Measurements from ENCODE around the gene GLRA1.

Gene GLRA1

DNA sequence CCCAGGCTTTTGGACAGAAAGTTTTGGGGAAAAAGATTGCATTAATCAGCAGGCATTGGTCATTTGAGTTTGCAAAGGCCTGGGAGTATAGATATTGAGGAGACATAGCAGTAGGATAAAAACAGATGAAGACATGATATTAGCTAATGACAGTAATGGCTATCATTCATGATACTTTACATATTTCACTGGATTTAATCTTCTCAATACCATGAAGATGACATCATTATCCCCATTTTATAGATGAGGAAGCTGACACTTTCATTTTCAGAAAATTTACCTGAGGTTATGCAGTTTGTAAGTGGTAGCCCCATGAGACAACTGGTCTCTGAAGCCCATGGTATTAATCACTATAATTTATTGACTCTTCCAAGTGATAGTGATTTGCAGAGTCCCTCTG is 23.0 kb downstream of the GLRA1 start:
- H3K4me3 ChIP-seq (ENCODE audit: low read depth, low read length, poor library complexity, severe bottlenecking) = no peak overlapping the region

DNA sequence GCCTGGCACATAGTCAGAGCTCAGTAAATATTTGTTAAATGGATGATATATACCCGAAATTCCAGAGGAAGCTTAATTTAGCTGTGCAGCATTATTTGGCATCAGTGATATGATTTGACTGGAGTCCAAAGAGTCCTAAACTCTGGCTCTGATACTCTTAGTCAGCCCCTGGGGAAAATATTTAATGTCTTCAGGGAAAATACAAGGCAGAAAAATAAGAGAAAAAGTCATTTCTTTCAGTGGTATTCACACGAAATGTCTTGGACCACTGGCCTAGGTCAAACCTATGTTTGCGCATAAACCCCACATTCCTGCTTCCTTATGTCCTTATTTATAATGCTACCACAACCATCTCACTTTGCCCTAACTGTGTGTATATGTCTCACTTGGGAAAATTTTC is 23.8 kb downstream of the GLRA1 start:
- Histone ChIP-seq H3K9me2 (ENCODE audit: low read depth, low read length) (no peaks in the 10 kb centered on the region), H3K27ac (ENCODE audit: low read depth, low read length, poor library complexity, severe bottlenecking) (no peak overlapping the region), H2AFZ (ENCODE audit: low read length) (no peak overlapping the region), H3K79me2 (ENCODE audit: insufficient read depth, low read length) (no peaks in the 10 kb centered on the region), H4K20me1 (ENCODE audit: insufficient read depth, low read length) (no peaks in the 10 kb centered on the region), H3F3A (ENCODE audit: insufficient read depth, low read length) (no peaks in the 10 kb centered on the region), H3K9me3 (ENCODE audit: low read length) (no peaks in the 10 kb centered on the region), H3K4me1 (ENCODE audit: insufficient read depth, low read length, severe bottlenecking) (no peaks in the 10 kb centered on the region), H3K27me3 (ENCODE audit: insufficient read depth, low read length) (no peaks in the 10 kb centered on the region), H3K4me3 (ENCODE audit: low read depth, low read length, poor library complexity, severe bottlenecking) (no peak overlapping the region), H3K4me2 (ENCODE audit: low read length) (no peak overlapping the region), H3K9ac (ENCODE audit: low read length) (no peak overlapping the region), H3K36me3 (ENCODE audit: insufficient read depth, low read length) (no peaks in the 10 kb centered on the region)
- TF ChIP-seq, protein P1, sequence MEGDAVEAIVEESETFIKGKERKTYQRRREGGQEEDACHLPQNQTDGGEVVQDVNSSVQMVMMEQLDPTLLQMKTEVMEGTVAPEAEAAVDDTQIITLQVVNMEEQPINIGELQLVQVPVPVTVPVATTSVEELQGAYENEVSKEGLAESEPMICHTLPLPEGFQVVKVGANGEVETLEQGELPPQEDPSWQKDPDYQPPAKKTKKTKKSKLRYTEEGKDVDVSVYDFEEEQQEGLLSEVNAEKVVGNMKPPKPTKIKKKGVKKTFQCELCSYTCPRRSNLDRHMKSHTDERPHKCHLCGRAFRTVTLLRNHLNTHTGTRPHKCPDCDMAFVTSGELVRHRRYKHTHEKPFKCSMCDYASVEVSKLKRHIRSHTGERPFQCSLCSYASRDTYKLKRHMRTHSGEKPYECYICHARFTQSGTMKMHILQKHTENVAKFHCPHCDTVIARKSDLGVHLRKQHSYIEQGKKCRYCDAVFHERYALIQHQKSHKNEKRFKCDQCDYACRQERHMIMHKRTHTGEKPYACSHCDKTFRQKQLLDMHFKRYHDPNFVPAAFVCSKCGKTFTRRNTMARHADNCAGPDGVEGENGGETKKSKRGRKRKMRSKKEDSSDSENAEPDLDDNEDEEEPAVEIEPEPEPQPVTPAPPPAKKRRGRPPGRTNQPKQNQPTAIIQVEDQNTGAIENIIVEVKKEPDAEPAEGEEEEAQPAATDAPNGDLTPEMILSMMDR (IDR thresholded peaks at IDR 0.05; ENCODE audit: low read length) = no peak
- no peak for TF ChIP-seq EZH2 (IDR thresholded peaks at IDR 0.05; ENCODE audit: borderline replicate concordance, low read length)

More for the DNA sequence above, 23.0 kb downstream of the GLRA1 start:
- Histone ChIP-seq H3F3A (ENCODE audit: insufficient read depth, low read length) (no peaks in the 10 kb centered on the region), H3K27me3 (ENCODE audit: insufficient read depth, low read length) (no peaks in the 10 kb centered on the region), H3K4me2 (ENCODE audit: low read length) (no peak overlapping the region), H3K9me3 (ENCODE audit: low read length) (no peaks in the 10 kb centered on the region), H3K9ac (ENCODE audit: low read length) (no peak overlapping the region), H3K36me3 (ENCODE audit: insufficient read depth, low read length) (no peaks in the 10 kb centered on the region), H4K20me1 (ENCODE audit: insufficient read depth, low read length) (no peaks in the 10 kb centered on the region), H2AFZ (ENCODE audit: low read length) (no peak overlapping the region), H3K9me2 (ENCODE audit: low read depth, low read length) (no peaks in the 10 kb centered on the region), H3K79me2 (ENCODE audit: insufficient read depth, low read length) (no peaks in the 10 kb centered on the region), H3K27ac (ENCODE audit: low read depth, low read length, poor library complexity, severe bottlenecking) (no peak overlapping the region), H3K4me1 (ENCODE audit: insufficient read depth, low read length, severe bottlenecking) (no peaks in the 10 kb centered on the region)
- TF ChIP-seq, protein P1 (IDR thresholded peaks at IDR 0.05; ENCODE audit: low read length) = no peak
- no peak for TF ChIP-seq EZH2 (IDR thresholded peaks at IDR 0.05; ENCODE audit: borderline replicate concordance, low read length)

DNA sequence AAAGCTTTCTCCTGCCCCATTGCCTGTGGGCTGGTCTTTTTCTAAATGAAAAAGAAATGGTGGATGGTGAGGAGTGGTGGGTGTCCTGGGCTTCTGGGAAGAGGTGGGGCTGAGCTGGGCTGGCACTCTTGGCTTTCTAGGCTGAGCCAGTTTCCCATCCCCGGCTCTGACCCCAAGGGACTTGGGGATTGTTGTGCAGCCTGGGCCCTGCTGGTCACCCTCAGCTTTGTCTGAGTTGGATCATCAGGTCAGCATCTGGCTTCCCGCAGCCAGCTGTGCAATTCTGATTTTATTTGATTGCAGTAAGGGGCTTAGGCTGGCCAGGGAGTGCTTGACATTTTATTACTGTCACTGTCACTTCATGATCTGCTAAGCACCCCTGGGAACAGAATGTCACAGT is 25.3 kb downstream of the GLRA1 start:
- Histone ChIP-seq H3K27me3 (ENCODE audit: insufficient read depth, low read length) (no peaks in the 10 kb centered on the region), H3K36me3 (ENCODE audit: insufficient read depth, low read length) (no peaks in the 10 kb centered on the region), H3K4me1 (ENCODE audit: insufficient read depth, low read length, severe bottlenecking) (no peaks in the 10 kb centered on the region), H3K9ac (ENCODE audit: low read length) (no peak overlapping the region), H2AFZ (ENCODE audit: low read length) (no peak overlapping the region), H3K79me2 (ENCODE audit: insufficient read depth, low read length) (no peaks in the 10 kb centered on the region), H3K4me3 (ENCODE audit: low read depth, low read length, poor library complexity, severe bottlenecking) (no peak overlapping the region), H3K27ac (ENCODE audit: low read depth, low read length, poor library complexity, severe bottlenecking) (no peak overlapping the region), H3F3A (ENCODE audit: insufficient read depth, low read length) (no peaks in the 10 kb centered on the region), H3K4me2 (ENCODE audit: low read length) (no peak overlapping the region), H3K9me2 (ENCODE audit: low read depth, low read length) (no peaks in the 10 kb centered on the region), H4K20me1 (ENCODE audit: insufficient read depth, low read length) (no peaks in the 10 kb centered on the region), H3K9me3 (ENCODE audit: low read length) (no peaks in the 10 kb centered on the region)
- TF ChIP-seq, protein P1 (IDR thresholded peaks at IDR 0.05; ENCODE audit: low read length) = no peak
- TF ChIP-seq EZH2 (IDR thresholded peaks at IDR 0.05; ENCODE audit: borderline replicate concordance, low read length) = no peak
